ENCODE data around the gene VWA5A. TPM values are rescaled to one million over a fixed set of nuclear protein-coding genes. Genes with fewer than 3 reads are reported as not detected.
"Not testable (repeated sequence)": the region's sequence is repeated elsewhere in the genome, so short reads cannot be mapped to it uniquely, and the experiment has no call there.

The VWA5A gene
- total RNA-seq, 1 donor from 2014 or later = 11.0 TPM

DNA sequence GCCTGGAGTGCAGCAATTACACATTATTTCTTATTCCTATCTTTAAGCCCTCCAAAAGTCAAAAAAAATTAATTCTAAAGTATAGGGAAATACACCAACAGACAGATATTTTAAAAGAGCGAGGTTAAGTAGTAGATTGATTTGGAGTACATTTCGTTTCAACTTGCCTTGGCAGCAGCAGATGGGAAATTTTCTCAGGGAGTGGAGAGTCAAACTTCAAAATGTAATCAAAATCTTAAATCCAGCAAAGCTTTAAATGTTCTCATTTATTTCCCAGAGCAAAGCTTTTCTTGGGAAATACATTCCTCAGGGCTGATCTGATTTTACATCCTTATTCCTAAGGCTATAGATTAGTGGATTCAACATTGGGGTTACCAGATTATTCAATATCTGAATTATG lies 21.9 kb upstream of the VWA5A start:
- DNase-seq (ENCODE audit: low spot score in 2 of 2) (no peak), FAIRE-seq (no peak)

DNA sequence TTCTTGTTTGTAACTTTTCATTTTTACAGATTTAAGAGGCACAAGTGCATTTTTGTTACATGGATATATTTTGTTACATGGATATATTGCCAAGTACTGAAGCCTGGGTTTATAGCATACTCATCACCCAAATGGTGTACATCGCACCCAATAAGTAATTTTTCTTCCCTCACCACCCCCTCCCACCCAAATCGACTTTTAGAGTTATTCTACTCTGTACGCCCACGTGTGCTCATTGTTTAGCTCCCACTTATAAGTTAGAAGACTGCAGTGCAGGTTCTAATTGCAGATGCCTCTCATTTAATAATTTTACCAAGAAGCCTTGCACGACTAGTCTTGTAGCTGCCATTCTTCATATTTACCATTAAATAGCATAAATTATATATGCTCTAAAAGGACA lies 20.5 kb upstream of the VWA5A start:
- FAIRE-seq (no peak), DNase-seq (ENCODE audit: low spot score in 2 of 2) (no peak)

GRCh38 chr11:124096364-124096763 lies 18.9 kb upstream of the VWA5A start:
- no peak for FAIRE-seq

DNA sequence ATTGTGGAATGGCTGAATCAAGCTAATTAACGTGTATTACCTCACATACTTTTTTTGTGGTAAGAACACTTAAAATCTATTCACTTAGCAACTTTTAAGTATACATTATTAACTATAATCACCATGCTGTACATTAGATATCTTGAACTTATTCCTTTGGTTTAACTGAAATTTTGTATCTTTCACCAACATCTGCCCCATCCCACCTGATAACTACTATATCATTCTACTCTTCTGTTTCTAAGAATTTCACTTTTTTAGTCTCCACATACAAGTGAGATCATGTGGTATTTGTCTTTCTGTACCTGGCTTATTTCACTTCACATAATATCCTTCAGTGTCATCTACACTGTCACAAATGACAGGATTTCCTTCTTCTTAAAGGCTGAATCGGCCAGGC lies 17.1 kb upstream of the VWA5A start:
- DNase-seq (ENCODE audit: low spot score in 2 of 2) = no peak
- no peak for FAIRE-seq

More at GRCh38 chr11:124096364-124096763, 18.9 kb upstream of the VWA5A start:
- DNase-seq (ENCODE audit: low spot score in 2 of 2) = no peak

- DNase-seq (ENCODE audit: low spot score in 2 of 2) (no peak), FAIRE-seq (no peak)
These were observed 13.5 kb upstream of the VWA5A start for GRCh38 chr11:124101737-124102136.

DNA sequence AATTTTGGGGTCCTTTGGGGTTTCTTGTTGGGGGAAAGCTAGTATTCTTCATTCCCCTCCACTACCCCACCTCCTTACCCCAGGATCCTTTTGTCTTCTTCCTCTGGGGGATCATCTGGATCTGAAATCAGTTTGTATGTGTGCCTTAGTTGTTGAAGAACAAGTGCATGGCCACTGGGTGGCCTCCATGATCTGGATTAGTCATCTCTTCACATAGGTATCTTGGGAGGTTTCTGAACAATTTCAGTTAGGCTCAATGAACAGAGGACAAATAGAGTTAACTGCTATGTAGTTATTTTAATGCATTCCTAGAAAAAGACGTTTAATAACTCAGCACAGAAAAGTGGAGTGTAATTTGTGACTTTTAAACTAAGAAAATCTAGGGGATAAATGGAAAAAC lies 7.1 kb upstream of the VWA5A start:
- FAIRE-seq = no peak
- no peak for DNase-seq (ENCODE audit: low spot score in 2 of 2)

- FAIRE-seq (no peak), DNase-seq (ENCODE audit: low spot score in 2 of 2) (no peak)
These were observed 5.9 kb upstream of the VWA5A start for GRCh38 chr11:124109377-124109776.

- DNase-seq (ENCODE audit: low spot score in 2 of 2) (no peak), FAIRE-seq (no peak)
These were observed 5.0 kb upstream of the VWA5A start for GRCh38 chr11:124110201-124110600.

GRCh38 chr11:124113890-124114289 lies 1.4 kb upstream of the VWA5A start:
- FAIRE-seq (no peak), DNase-seq (ENCODE audit: low spot score in 2 of 2) (no peak)

DNA sequence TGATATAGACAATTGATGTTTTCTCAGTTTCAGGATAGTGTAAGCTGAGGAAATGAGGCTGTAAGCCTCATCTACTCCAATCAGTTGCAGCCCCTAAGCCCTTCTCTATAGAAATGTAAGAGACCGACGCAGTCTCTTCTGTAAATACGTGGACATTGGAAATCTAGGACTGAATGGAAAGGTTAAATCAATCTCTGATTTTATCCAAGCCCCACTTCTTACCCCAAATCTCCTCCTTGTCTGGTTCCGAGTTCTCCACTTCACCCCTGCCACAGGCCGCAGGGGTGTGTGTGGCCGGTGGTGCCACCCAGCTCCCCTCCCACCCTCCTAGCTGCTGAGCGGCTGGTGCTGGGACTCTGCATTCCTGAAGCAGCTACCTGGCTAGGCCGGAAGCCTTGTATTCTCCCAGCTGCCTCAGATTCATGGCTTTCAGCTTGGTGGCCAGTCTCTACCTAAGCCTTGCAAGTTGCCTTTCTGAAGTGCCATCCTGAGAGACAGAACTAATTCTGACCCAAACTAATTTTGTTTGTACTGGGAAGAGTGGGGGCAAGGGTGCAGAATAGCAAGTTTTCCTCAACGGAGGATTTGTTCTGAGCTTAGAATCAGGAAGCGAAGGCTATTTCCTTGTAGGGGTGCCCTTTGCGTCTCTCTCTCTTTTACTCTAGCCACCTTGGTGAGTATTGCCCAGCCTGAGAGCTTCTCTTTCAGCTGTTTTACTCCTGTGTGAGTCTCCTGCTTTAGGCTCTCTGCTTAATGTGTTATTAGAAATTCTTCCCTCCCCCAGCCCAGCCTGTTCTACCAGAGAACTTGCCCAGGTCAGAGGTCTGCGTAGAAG lies 749 bp downstream of the VWA5A start:
- DNase-seq (ENCODE audit: low spot score in 2 of 2) (no peak), FAIRE-seq (no peak)

GRCh38 chr11:124119103-124119502 lies 3.9 kb downstream of the VWA5A start:
- no peak for FAIRE-seq
- DNase-seq (ENCODE audit: low spot score in 2 of 2) = no peak

DNA sequence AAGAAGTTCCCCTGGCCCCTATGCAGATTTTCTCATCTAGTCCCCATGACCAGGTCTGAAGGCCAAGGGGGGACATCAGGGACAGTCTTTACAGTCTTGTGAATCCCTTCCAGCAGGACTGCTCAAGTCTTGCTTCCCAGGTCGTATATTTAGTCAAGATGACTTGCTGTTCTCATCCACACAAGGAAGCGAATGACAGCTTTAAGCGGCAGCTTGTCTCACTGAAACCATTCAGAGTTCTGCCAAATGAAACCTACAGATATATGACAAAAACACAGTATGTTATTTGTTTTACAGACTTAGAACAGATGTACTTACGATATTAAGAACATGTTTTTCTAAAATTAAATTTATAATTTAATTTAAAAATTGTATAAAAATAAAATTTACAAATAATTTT lies 5.6 kb downstream of the VWA5A start:
- DNase-seq (ENCODE audit: low spot score in 2 of 2) (no peak), FAIRE-seq (peak; percentile 17)

GRCh38 chr11:124122123-124122522 lies 6.9 kb downstream of the VWA5A start:
- no peak for FAIRE-seq
- DNase-seq (ENCODE audit: low spot score in 2 of 2) = no peak

GRCh38 chr11:124123622-124124021 lies 8.4 kb downstream of the VWA5A start:
- no peak for DNase-seq (ENCODE audit: low spot score in 2 of 2)
- FAIRE-seq = no peak

- not testable (repeated sequence) for FAIRE-seq; DNase-seq (ENCODE audit: low spot score in 2 of 2)
These were observed 11.9 kb downstream of the VWA5A start for GRCh38 chr11:124127134-124127533.

GRCh38 chr11:124143034-124143433 lies 27.8 kb downstream of the VWA5A start:
- no peak for FAIRE-seq
- DNase-seq (ENCODE audit: low spot score in 2 of 2) = no peak

- FAIRE-seq (no peak), DNase-seq (ENCODE audit: low spot score in 2 of 2) (no peak)
These were observed 32.7 kb downstream of the VWA5A start for GRCh38 chr11:124147951-124148350.

- DNase-seq (ENCODE audit: low spot score in 2 of 2) (no peak), FAIRE-seq (no peak)
These were observed 35.4 kb downstream of the VWA5A start for GRCh38 chr11:124150684-124151083.

- FAIRE-seq (no peak), DNase-seq (ENCODE audit: low spot score in 2 of 2) (no peak)
These were observed 37.6 kb downstream of the VWA5A start for GRCh38 chr11:124152770-124153407.

GRCh38 chr11:124153821-124154220 lies 38.6 kb downstream of the VWA5A start:
- no peak for FAIRE-seq

GRCh38 chr11:124159481-124159880 lies 44.2 kb downstream of the VWA5A start:
- FAIRE-seq = no peak
- peak in 1 of 2 donors; percentile 12 for DNase-seq (ENCODE audit: low spot score in 2 of 2)

More at GRCh38 chr11:124153821-124154220, 38.6 kb downstream of the VWA5A start:
- no peak for DNase-seq (ENCODE audit: low spot score in 2 of 2)

DNA sequence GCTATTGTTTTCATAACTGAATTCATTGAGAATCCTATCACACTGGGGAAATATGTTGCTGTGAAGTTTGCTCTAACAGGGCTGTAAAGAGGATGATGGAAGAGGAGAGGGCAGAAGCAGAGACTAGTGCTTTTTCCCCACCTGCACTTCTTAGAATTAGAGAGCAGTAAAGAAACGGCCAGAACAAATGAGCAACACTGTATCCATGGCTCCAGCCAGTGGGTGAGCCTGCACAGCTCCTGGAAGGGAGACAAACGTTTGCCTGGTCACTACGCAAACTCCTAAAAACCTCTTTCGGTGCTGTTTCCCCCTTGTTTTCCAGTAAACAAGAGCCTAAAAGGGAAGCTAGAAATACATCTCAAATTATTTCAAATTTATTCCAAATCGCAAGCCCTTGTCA lies 45.7 kb downstream of the VWA5A start:
- FAIRE-seq (no peak), DNase-seq (ENCODE audit: low spot score in 2 of 2) (no peak)

Measured in frontal cortex (tissue), 4 donors.